Kidney tubule cell (primary cell): ENCODE data around the gene RAB28.
"Not testable (repeated sequence)": the region's sequence is repeated elsewhere in the genome, so short reads cannot be mapped to it uniquely, and the experiment has no call there.

Source experiments
- DNase-seq: peaks from one replicate; pipeline ENCODE4 v3.0.0-alpha.2; 2018; ENCODE audit warnings: low spot score

Gene RAB28

DNA sequence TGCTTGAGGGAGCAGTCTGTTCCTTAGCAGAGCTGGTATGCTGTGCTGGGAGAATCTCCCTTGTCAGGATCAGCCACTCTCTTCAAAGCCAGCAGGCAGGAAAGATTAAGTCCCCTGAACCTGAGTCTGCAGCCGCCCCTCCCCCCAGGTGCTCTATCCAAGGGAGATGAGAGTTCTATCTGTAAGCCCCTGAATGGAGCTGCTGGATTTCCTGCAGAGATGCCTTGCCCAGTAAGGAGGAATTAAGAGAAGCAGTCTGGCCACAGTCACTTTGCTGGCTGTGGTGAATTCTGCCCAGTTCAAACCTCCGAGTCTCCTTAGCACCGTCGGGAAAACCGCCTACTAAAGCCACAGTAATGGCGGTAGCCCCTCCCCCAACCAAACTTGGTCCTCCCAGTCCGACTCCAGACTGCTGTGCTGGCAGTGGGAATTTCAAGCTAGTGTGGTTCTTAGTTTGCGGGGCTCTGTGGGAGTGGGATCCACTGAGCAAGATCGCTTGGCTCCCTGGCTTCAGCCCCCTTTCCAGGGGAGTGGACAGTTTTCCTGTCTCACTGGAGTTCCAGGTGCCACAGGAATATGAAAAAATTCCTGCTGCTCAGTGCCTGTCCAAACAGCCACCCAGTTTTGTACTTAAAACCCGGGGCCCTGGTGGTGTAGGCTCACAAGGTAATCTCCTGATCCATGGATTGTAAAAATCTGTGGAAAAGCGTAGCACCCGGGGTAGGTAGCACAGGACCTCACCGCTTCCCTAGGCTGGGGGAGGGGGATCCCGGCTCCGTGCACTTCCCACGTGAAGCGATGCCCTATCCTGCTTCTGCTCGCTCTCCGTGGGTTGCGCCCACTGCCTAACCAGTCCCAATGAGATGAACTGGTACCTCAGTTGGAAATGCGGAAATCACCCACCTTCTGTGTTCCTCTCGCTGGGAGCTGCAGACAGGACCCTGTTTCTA lies 38.0 kb downstream of the RAB28 start:
- no peak for DNase-seq

DNA sequence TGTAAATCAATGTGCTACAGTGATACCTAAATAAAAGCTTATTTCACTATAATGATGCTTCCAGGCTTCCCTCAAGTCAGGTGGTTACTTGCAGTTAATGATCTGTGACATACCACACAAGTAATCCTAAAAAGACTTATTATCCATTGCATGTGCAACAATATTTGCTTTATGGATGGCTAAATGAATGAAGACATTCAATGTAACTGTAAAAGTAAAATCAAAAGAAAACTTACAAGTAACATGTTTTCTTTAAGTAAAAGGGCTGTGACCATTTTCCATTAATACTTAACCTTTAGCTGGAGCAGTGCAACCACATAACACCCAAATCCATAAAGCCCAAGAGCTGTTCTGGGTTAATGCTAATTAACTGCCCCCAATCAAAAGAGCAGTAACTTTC lies 42.6 kb downstream of the RAB28 start:
- peak; percentile 5 for DNase-seq

- DNase-seq = no peak
Measured at GRCh38 chr4:13436962-13437361, 47.2 kb downstream of the RAB28 start.

GRCh38 chr4:13432453-13432852 lies 51.7 kb downstream of the RAB28 start:
- DNase-seq = no peak

DNA sequence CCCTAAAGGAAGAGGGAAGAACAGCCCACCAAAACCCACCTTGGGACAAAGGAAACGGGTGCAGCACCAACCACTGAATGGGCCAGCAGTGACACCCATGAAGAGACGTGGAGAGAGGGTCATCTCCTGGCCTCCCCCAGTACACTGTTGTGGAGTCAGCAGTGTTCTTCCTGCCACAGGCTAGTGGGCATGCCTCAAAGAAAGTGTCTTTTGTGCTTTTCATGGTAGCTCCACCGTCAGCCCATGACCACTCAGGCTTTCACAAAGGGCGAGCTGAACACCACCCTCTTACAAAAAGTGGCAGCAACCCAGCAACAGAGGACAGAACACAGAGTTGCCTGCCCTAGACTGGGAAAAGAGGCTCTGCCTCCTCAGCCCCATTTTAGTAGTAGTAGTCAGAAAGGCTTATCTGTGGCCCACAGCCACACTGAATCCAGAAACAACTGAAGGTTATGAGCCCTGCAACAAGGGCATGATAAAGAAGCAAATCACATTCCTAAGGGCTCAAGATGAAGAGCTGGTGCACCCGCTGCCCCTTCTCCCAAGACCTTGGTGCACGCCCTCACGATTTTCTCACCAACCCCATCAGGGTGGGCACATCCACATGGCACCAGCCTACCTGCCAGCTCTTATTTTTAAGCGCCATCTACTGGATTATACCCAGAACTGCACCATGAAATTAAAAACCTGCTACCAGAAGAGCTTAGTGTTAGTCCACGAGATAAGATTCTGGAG lies 53.1 kb downstream of the RAB28 start:
- peak; percentile 8 for DNase-seq

DNA sequence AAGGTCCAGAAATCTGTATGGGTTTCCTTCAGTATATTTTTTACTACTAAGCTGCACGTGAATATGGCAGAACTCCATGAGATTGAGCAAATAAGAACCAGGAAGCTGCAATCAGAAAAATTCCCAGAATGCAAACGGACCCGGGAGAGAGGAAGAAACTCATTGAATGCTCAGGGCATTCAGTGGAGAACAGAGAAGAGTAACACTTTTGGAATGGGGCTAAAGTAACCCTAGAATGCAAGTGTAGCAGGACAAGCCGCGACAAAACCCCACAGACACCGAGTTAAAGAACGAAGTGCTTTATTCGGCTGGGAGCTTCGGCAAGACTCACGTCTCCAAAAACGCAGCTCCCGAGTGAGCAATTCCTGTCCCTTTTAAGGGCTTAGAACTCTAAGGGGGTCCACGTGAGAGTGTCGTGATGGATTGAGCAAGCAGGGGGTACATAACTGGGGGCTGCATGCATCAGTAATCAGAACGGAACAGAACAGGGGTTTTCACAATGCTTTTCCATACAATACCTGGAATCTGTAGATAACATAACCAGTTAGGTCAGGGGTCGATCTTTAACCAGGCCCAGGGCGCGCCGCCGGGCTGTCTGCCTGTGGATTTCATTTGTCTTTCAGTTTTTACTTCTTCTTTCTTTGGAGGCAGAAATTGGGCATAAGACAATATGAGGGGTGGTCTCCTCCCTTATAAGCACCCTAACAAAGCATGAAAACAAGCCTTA lies 56.4 kb downstream of the RAB28 start:
- DNase-seq = no peak

DNA sequence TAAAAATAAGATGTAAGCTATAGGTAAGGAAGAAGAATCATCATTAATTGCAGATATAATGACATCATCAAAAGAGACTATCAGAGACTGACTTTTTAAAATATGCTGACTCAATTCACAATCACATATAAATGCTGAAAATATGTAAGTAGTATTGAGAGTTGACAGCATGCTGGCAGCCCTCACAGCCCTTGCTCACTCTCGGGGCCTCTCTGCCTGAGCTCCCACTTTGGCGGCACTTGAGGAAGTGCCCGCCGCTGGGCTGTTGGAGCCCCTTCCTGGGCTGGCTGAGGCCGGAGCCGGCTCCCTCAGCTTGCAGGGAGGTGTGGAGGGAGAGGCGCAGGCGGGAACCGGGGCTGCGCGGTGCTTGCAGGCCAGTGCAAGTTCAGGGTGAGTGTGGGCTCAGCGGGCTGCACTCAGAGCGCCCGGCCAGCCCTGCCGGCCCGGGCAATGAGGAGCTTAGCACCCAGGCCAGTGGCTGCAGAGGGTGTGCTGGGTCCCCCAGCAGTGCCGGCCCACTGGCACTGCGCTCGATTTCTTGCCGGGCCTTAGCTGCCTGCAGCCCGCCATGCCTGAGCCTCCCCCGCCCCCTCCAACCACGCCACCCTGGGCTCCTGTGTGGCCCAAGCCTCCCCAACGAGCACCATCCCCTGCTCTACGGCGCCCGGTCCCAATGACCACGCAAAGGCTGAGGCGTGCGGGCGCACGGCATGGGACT lies 68.9 kb downstream of the RAB28 start:
- no peak for DNase-seq

DNA sequence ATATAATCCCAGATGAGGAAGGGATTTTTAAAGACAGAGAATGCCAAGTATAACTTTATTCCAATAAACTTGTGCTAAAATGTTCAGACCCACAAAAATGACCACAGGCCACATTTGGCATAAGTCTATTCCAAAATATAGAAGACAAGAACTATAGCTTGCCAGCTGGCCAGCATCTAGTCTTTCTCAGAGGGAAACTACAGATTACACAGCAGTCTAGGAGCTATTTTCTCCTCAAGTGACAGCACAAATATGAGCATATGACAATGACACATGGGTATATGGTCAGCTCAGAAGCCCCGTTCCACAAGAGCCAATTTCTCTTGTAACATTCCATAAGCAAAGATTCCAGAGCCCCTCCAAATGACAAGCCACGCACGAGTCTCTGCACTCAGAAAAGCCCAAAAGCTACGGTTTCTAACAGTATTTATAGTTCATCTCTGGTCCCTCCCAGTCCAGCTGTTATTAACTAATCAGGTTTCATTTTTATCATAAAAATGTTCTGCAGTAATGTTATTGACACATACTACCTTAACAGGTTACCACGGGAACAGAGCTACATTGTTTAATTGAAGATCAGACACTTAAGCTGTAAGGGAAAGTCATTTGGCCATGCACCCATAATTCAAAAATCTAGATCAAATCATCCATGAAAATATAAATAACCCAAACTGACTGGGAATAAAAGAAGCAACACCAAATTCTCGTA lies 70.3 kb downstream of the RAB28 start:
- no peak for DNase-seq

GRCh38 chr4:13411942-13412341 lies 72.2 kb downstream of the RAB28 start:
- DNase-seq = no peak

DNA sequence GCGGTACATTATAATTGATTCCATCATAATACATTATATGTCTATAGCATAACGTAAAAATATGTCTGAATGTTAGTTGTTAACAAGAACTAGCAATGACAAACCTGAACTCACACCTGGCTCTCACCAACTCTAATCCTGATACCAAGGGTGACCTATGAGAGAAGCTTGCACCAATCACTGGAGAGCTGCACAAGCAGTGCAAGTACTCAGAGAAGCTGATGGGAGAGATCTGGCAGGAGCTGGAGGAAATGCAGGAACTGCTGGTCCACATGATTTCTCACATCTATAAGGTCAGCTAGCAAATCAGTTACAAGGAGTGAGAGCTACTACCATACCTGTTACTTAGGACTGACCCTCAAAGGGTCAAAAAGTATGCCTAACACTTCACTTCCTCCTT lies 74.8 kb downstream of the RAB28 start:
- no peak for DNase-seq

DNA sequence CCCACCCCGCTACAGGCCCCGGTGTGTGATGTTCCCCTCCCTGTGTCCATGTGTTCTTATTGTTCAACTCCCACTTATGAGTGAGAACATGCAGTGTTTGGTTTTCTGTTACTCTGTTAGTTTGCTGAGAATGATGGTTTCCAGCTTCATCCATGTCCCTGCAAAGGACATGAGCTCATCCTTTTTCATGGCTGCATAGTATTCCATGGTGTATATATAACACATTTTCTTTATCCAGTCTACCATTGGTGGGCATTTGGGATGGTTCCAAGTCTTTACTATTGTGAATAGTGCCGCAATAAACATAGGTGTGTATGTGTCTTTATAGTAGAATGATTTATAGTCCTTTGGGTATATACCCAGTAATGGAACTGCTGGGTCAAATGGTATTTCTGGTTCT lies 78.0 kb downstream of the RAB28 start:
- not testable (repeated sequence) for DNase-seq

GRCh38 chr4:13403833-13404232 lies 80.3 kb downstream of the RAB28 start:
- DNase-seq = no peak

DNA sequence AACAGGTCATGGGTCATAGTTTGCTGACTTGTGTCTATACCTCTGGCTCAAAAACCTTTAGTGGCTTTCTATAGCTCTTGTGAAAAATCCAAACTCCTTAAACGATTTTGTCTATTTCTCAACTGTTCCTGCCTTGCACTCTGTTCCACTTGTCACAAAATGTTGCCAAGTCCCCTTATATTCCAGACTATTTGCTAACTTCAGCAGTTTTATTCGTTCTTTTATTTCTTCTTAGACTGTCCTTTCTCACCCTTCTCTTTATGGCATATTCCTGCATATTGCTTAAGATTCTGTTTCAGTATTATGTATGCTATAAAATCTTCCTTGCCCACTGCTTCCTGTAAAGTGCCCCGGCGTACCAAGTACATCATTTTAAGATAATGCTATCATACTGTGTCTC lies 80.8 kb downstream of the RAB28 start:
- no peak for DNase-seq

- DNase-seq = peak; percentile 66
Measured at GRCh38 chr4:13399257-13399656, 84.9 kb downstream of the RAB28 start.

DNA sequence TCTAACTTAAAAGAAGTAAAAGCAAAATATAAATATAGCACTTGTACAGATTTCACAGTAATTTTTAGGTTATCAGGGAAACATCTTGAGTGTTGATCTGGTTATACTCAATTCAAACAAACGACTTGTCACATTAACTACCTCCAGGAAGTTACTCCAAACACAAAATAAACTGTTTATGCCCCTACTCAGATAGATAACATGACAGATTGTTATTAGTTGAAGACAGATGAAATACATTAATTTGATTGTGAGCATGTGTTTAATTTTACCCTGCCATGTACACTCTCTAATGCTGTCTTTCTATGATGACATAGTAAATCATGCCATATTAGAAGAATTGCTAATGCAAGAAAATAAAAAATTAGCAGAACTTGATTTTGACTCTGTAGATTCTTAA lies 88.0 kb downstream of the RAB28 start:
- no peak for DNase-seq

- not testable (repeated sequence) for DNase-seq
Measured at GRCh38 chr4:13389901-13390300, 94.2 kb downstream of the RAB28 start.

- DNase-seq = peak; percentile 1
Measured at GRCh38 chr4:13386405-13387107, 97.6 kb downstream of the RAB28 start.

DNA sequence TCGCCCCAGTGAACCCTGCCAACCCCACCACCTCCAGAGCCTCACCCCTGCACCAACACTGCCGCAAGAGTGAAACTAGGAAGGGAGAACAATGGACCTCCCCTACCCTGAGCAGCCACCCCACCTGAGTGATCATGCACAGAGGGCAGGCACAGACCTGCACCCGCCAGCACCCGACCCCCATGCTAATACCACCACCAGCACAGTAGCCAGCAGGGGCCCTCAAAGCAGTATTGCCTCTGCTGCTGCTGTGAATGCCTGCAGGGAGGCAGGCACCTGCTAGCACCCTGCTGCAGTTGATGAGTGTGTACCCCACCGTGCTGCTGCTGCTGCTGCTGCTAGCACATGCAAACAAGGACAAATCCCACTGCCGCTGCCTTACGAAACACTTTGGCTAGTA lies 100.1 kb downstream of the RAB28 start:
- DNase-seq = no peak

GRCh38 chr4:13378973-13379759 lies 105.0 kb downstream of the RAB28 start:
- DNase-seq = no peak

DNA sequence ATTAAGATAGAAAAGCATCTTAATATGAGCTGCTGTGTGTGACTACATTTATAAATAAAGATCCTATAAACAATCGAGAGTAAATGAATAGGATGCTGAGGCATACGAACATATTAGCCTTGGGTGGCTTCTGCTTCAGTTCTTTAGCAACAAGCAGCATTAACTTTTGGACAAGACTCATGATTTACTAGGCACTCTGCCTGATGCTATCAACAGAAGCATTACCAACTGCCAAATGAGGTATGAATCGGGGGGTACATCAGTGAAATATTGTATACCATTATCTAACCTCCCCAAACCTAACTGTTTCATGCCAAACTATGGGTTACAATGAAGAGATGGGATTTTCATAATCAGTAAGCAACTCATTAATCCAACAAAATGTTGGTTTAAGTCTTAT lies 113.1 kb downstream of the RAB28 start:
- DNase-seq = no peak
